ENCODE results near the gene CPEB1.
"Not testable (repeated sequence)": the region's sequence is repeated elsewhere in the genome, so short reads cannot be mapped to it uniquely, and the experiment has no call there.

CPEB1 gene

DNA sequence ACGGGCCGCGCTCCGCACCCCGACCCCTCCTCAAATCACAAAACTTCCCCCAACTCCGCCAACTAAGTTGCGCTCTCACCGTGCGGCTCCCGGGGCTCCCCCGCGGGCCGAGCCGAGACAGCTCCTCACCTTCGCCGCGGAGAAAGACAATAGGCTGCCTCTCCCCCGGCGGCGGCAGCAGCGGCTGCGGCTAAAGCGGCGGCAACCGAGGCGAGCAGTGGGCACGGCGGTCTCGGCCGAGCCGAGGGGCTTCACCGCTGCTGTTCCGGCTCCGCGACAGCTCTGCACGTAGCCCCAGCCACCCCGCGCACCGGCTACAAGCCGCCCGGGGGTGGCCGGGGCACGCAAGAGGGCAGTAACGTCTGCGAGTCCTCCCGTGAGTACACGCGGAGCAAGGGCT, 133.6 kb downstream of the CPEB1 start:
- DNase-seq (ENCODE audit: low spot score): not testable (repeated sequence)

- DNase-seq (ENCODE audit: low spot score): not testable (repeated sequence)
Measured at GRCh38 chr15:82507693-82508092, 139.5 kb downstream of the CPEB1 start.

DNA sequence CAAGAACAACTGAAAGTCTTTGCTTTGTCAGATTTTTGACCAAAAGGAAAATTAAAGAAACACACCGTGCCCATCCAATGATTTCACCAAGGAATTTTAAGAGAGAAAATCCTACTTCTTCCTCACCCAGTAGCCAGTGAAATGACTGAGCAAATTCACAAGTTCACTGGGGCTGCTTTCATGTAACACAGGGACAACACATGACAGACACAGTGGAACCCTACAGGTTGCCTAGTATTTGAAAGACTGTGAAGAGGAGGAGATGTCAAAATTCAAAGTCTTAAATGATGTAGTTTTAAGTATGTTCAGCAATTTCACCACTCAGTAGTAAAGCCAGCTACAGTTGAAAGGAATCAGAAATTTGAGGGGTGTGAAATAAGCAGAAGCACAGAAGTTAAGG, 140.1 kb downstream of the CPEB1 start:
- DNase-seq (ENCODE audit: low spot score): not testable (repeated sequence)

DNA sequence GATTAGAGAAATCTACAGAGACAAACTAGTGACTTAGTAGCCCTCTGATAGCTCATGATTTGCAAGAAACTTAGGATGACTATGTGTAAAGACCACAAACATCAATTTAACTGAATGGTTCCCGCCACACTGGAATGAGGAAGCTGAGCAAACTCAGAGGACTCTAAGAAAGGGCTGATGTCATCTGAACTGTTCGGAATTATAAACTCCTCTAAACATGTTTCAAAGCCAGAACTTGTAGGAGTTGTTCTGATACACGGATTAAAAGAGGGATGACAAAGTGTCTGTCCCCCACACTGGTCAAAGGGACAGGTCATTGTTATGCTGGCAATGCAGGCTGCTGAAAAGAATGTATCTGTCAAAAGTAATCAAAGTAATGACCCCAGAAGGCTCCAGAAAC, 141.3 kb downstream of the CPEB1 start:
- not testable (repeated sequence) for DNase-seq (ENCODE audit: low spot score)

DNA sequence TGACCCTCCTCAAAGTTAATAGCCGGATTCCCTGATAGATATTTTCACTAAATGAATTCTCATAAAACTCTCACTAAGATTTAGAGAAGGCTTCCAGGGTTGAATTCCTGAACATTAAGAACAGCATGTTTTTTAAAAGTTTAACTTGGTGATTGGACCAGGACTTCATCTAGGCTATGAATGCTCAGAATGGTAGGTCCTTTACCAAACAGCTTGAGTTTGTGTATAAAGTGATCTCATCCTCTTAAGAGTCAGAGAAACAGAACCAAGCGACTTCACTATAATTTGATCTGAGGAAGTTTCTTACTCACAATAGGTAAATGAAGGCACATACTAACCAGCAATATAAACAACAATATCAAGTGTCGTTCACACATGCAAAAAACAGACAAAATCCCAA, 143.1 kb downstream of the CPEB1 start:
- DNase-seq (ENCODE audit: low spot score): not testable (repeated sequence)

DNA sequence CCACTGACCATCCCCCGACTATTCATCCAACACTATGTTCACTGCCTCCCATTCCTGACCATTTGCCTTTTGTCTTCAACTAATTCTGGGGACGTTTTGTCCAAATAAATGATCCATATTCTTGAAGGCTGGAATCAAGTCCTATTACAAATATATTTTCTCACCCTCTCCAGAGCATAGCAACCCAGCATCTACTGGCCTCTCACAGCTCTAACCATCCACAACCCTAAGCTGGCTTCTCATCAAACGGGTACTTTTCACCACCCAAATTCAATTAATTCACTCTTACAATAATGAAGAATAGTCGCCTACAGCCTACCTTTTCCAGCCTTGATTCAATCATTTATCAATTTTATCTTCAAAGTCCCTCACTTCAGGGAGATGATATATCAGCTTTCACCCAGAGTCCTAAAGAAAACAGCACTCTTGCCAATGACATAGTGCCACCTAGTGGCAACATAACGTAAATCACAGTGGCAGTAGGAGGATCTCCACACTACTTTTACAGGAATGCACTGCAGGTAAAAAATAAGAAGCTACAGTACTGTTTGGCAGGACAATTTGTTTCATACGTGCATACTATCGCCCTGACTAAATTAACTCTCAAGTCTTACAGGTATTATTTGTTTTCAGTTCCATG, 144.3 kb downstream of the CPEB1 start:
- DNase-seq (ENCODE audit: low spot score): not testable (repeated sequence)

DNA sequence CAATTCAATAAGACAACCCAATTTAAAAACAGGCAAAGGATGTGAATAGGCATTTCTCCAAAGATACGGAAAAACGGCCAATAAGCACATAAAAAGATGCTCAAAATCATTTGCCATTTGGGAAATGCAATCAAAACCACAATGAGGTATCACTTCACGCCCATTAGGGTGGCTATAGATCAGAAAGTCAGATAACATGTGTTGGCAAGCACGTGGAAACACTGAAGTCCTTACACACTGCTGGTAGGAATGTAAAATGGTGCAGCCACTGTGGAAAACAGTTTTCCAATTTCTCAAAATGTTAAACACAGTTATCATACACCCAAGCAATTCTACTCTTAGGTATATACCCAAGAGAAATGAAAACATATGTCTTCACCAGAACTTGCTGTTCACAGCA, 146.4 kb downstream of the CPEB1 start:
- not testable (repeated sequence) for DNase-seq (ENCODE audit: low spot score)

DNA sequence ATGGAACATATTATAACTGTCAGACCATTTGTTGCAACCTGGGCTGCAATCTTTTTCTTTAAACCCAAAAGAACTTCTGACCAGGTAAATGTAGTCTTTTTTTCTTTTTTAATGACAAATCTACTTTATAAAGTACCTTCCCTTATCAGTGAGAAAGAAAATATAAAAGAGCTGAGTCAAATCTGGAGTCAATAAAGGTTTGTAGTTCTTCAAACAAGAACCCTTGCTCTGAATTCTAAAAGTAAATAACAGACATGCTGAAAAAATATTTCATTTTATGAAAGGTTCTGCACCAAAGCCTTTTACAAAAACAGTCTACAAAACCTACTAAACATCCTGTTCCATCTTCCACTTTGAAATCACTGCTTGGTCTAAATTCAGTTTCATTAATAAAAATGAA, 149.2 kb downstream of the CPEB1 start:
- DNase-seq (ENCODE audit: low spot score): not testable (repeated sequence)

Measured in hematopoietic multipotent progenitor cell treated with erythropoietin and hydrocortisone succinate and interleukin-3 and kit ligand, for 15 days (in vitro differentiated cells).